K562 (cell line): ENCODE data around the gene LRP1B. TPM values are rescaled to one million over a fixed set of nuclear protein-coding genes. Genes with fewer than 3 reads are reported as not detected.

Experiments used
- ATAC-seq: fragments of 200-7000 bp; cut with Tn5 transposase; 3 replicates; pipeline ENCODE4 v1.9.1; 2020; ENCODE audit warnings: moderate library complexity
- BruUV-seq: library from RNA; stranded (reverse); fragments of 400-500 nt; replicated peaks from 2 replicates; lab custom pipeline; 2021; lab: Mats Ljungman, UMichigan
- CTCF ChIA-PET: fragments of 300-600 bp; formaldehyde crosslinking; extraction: SDS; loops from one replicate; lab custom pipeline; 2021; ENCODE audit warnings: low intra/inter-chr PET ratio; lab: Yijun Ruan, JAX
- POLR2A ChIA-PET: fragments of 300-600, 350-650 bp; sonication (Branson Sonifier 250); formaldehyde crosslinking; extraction: SDS; loops from one replicate; lab custom pipeline; 2021; ENCODE audit warnings: antibody characterized with exemption, inconsistent platforms; lab: Yijun Ruan, JAX
- DNase-seq, 4 experiments: peaks; one replicate each; pipeline versions ENCODE4 v3.0.0 to v3.0.0-alpha.2; 2011 to 2018; ENCODE audit warnings: low spot score in 3 of 4, mixed read lengths in 3 of 4; ENCODE audit errors: extremely low read depth in 1 of 4
- FAIRE-seq: peaks from 2 replicates; lab custom pipeline; 2011; peaks lifted over from hg19 to GRCh38; lab: Jason Lieb, UNC
- H2AFZ ChIP-seq: 2 replicates; pipeline ENCODE4 v1.6.0; 2011; ENCODE audit warnings: low read depth, low read length, control low read depth, inconsistent platforms
- H3K27ac ChIP-seq: fragments of 200-600 bp; 3 replicates; pipeline ENCODE4 v1.8.0; 2011; ENCODE audit warnings: low read depth, mild to moderate bottlenecking, control low read depth, inconsistent platforms, low read length, moderate library complexity, mixed read lengths; ENCODE audit errors: extremely low read depth
- H3K27me3 ChIP-seq, 2 experiments: fragments of 300-600 bp in 1 of 2; 2 replicates in 1 of 2; 3 replicates in 1 of 2; pipeline versions ENCODE4 v1.6.0 to v1.8.0; 2011; ENCODE audit warnings: inconsistent platforms in 2 of 2, low read length in 2 of 2, mild to moderate bottlenecking in 1 of 2, mixed read lengths in 1 of 2, moderate library complexity in 1 of 2; ENCODE audit not compliant: control insufficient read depth in 2 of 2, insufficient read depth in 2 of 2
- H3K36me3 ChIP-seq: fragments of 300-600 bp; 3 replicates; pipeline ENCODE4 v1.8.0; 2011; ENCODE audit warnings: mild to moderate bottlenecking, low read length, inconsistent platforms; ENCODE audit not compliant: control insufficient read depth, insufficient read depth
- H3K4me1 ChIP-seq, 2 experiments: fragments of 200-600 bp in 1 of 2; replicated peaks in 1 of 2; 2 replicates in 1 of 2; 3 replicates in 1 of 2; pipeline versions ENCODE4 v1.5.1 to v1.8.0; 2011; ENCODE audit warnings: inconsistent platforms in 2 of 2, low read length in 2 of 2, mild to moderate bottlenecking in 1 of 2, mixed read lengths in 1 of 2, moderate library complexity in 1 of 2; ENCODE audit not compliant: control insufficient read depth in 2 of 2, insufficient read depth in 2 of 2
- H3K4me2 ChIP-seq: 2 replicates; pipeline ENCODE4 v1.6.1; 2011; ENCODE audit warnings: low read length, control low read depth, inconsistent platforms, mixed read lengths; ENCODE audit not compliant: insufficient read depth
- H3K4me3 ChIP-seq: fragments of 200-600 bp; sonication (generic), shearing (Covaris generic); 2 replicates; pipeline ENCODE4 v1.5.1; 2016; ENCODE audit warnings: control low read depth, inconsistent platforms
- H3K79me2 ChIP-seq: fragments of 200-600 bp; 3 replicates; pipeline ENCODE4 v1.8.0; 2011; ENCODE audit warnings: low read length, inconsistent platforms; ENCODE audit not compliant: control insufficient read depth, insufficient read depth
- H3K9ac ChIP-seq, 2 experiments: 2 replicates each; pipeline versions ENCODE4 v1.6.0 to v1.6.1; 2011; ENCODE audit warnings: low read depth in 2 of 2, low read length in 2 of 2, control low read depth in 1 of 2, inconsistent platforms in 1 of 2, mild to moderate bottlenecking in 1 of 2, mixed read lengths in 1 of 2; ENCODE audit not compliant: insufficient read depth in 1 of 2
- H3K9me1 ChIP-seq: one replicate; pipeline ENCODE4 v1.6.0; 2011; ENCODE audit warnings: inconsistent platforms, mild to moderate bottlenecking, low read length, moderate library complexity; ENCODE audit not compliant: control insufficient read depth, insufficient read depth
- H3K9me3 ChIP-seq: replicated peaks from 2 replicates; pipeline ENCODE4 v1.5.1; 2011; ENCODE audit warnings: low read depth, low read length, inconsistent platforms; ENCODE audit not compliant: control insufficient read depth, insufficient read depth
- H4K20me1 ChIP-seq: replicated peaks from 2 replicates; pipeline ENCODE4 v1.6.1; 2011; ENCODE audit warnings: low read length, inconsistent platforms, mixed read lengths; ENCODE audit not compliant: control insufficient read depth, insufficient read depth
- CHD2 ChIP-seq: IDR thresholded peaks from 2 replicates; pipeline ENCODE4 v1.6.1; 2011; ENCODE audit warnings: low read depth, low read length
- KLF10 ChIP-seq: fragments of 250-450 bp; sonication (Bioruptor Pico); IDR thresholded peaks from 2 replicates; pipeline ENCODE4 v1.6.1; 2021; ENCODE audit warnings: matching md5 sums
- NR4A1 ChIP-seq, 2 experiments: fragments of 250-450 bp in 1 of 2; fragments of 450-650 bp in 1 of 2; sonication (Bioruptor Pico) in 1 of 2; IDR thresholded peaks; 2 replicates each; pipeline versions ENCODE4 v1.4.0 to v1.6.1; 2016 to 2020; ENCODE audit warnings: mild to moderate bottlenecking in 2 of 2, missing compliant biosample characterization in 1 of 2, missing genetic modification characterization in 1 of 2, moderate library complexity in 1 of 2
- PHF20 ChIP-seq: fragments of 450-650 bp; IDR thresholded peaks from 2 replicates; pipeline ENCODE4 v1.6.1; 2018; ENCODE audit not compliant: partially characterized antibody
- SP2 ChIP-seq: IDR thresholded peaks from 2 replicates; pipeline ENCODE4 v1.6.1; 2011; ENCODE audit warnings: mild to moderate bottlenecking, low read depth, low read length, moderate library complexity; ENCODE audit not compliant: poor library complexity, severe bottlenecking; ENCODE audit errors: extremely low read depth
- ZFX ChIP-seq: sonication (generic); formaldehyde crosslinking; IDR thresholded peaks from 2 replicates; pipeline ENCODE4 v1.8.0; 2022; ENCODE audit warnings: mild to moderate bottlenecking, missing genetic modification reagents, moderate library complexity
- WGBS: fragments of 100-300 bp; shearing (Covaris generic); methylation state at CpG from one replicate; pipeline ENCODE4 v1.1.6; 2016; ENCODE audit warnings: low coverage, mixed read lengths; ENCODE audit not compliant: insufficient coverage; ENCODE audit errors: missing lambda C conversion rate; 5-methylcytosine and 5-hydroxymethylcytosine counted together
- in situ Hi-C: fragments of 300-500 bp; cut with MboI; formaldehyde crosslinking; loops from 4 replicates; pipeline ENCODE4 v1.15.0; 2018; ENCODE audit warnings: inconsistent platforms, mixed read lengths
- intact Hi-C: fragments of 100-400 bp; cut with micrococcal nuclease; formaldehyde crosslinking; loops from 2 replicates; pipeline ENCODE4 v1.14.2; 2022
- polyA plus RNA-seq, 8 experiments: library from polyadenylated mRNA; depleted of rRNA in 4 of 8; stranded (reverse) in 5 of 8; unstranded in 3 of 8; fragments of >200 nt; fragmentation: Nextera tagmentation in 2 of 8; fragmentation: Illumina TruSeq in 1 of 8; extraction: Ambion mirVana in 2 of 8; extraction: Trizol in 1 of 8; gene quantifications; 2 replicates each; pipeline versions ENCODE4 v1.2.1 to v1.2.3, GENCODE V29; 2011 to 2014; ENCODE audit warnings: inconsistent platforms in 1 of 8, missing spikeins in 1 of 8
- total RNA-seq, 7 experiments: library from RNA; depleted of rRNA in 6 of 7; stranded (reverse); fragments of >200 nt in 6 of 7; fragmentation: Illumina TruSeq in 2 of 7; extraction: Trizol in 2 of 7; gene quantifications; 2 replicates each; pipeline versions ENCODE4 v1.2.1 to v1.2.3, GENCODE V29; 2011 to 2021; ENCODE audit warnings: low replicate concordance in 1 of 7
- TF ChIP-seq, protein P1 (sequence below): fragments of 250-450 bp; sonication (Bioruptor Pico); IDR thresholded peaks from 2 replicates; pipeline ENCODE4 v1.4.0; 2020; ENCODE audit warnings: mild to moderate bottlenecking
- TF ChIP-seq, protein P2 (sequence below): fragments of 450-650 bp; IDR thresholded peaks from 2 replicates; pipeline ENCODE4 v1.7.1; 2018; ENCODE audit warnings: mild to moderate bottlenecking, low read depth; ENCODE audit not compliant: partially characterized antibody

Gene LRP1B
- total and polyA plus RNA-seq, 9 of the 15 experiments (the other 6 are each of a cell fraction or from before 2014, with no cell fraction given) = not detected

DNA sequence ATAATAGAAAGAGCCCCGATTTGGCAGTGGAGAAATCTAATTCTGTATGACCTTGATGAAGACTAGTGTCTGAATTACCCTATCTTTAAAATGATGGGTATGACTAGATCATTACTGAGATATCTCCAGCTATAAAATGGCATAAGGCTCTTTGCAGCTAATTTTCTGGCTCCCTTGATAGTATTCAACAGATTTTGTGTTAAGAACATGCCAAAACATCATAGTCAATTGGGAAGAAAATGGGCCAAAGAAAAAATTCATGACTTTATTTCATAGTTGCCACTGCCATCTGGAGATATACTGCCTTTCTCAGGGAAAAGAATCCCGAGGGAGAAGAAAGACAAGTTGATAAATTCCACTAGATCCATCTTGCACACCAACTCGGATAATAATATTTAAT is 1618.7 kb downstream of the LRP1B start:
- Histone ChIP-seq H3K4me2 (no peak overlapping the region), H3K9me1 (no peaks in the 10 kb centered on the region), H3K9ac (no peak overlapping the region), H3K27me3 (no peaks in the 10 kb centered on the region), H3K4me1 (no peaks in the 10 kb centered on the region), H3K36me3 (no peaks in the 10 kb centered on the region), H3K4me3 (no peak overlapping the region), H3K27ac (no peak overlapping the region), H3K79me2 (no peaks in the 10 kb centered on the region), H2AFZ (no peak overlapping the region), H4K20me1 (no peaks in the 10 kb centered on the region), H3K9me3 (no peaks in the 10 kb centered on the region)
- FAIRE-seq (no peak), ATAC-seq (no peak), DNase-seq (no peak)
- no TSS peak for BruUV-seq
- no peak for TF ChIP-seq KLF10 (CRISPR knock-in tag)
- no peak for TF ChIP-seq SP2
- no peak for TF ChIP-seq NR4A1 (CRISPR knock-in tag; IDR thresholded peaks at IDR 0.05)
- no peak for TF ChIP-seq NR4A1 (tag; IDR thresholded peaks at IDR 0.05)
- TF ChIP-seq, protein P1, sequence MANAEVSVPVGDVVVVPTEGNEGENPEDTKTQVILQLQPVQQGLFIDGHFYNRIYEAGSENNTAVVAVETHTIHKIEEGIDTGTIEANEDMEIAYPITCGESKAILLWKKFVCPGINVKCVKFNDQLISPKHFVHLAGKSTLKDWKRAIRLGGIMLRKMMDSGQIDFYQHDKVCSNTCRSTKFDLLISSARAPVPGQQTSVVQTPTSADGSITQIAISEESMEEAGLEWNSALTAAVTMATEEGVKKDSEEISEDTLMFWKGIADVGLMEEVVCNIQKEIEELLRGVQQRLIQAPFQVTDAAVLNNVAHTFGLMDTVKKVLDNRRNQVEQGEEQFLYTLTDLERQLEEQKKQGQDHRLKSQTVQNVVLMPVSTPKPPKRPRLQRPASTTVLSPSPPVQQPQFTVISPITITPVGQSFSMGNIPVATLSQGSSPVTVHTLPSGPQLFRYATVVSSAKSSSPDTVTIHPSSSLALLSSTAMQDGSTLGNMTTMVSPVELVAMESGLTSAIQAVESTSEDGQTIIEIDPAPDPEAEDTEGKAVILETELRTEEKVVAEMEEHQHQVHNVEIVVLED (CRISPR knock-in tag) = no peak
- no peak for TF ChIP-seq ZFX (CRISPR knock-in tag)
- TF ChIP-seq, protein P2, sequence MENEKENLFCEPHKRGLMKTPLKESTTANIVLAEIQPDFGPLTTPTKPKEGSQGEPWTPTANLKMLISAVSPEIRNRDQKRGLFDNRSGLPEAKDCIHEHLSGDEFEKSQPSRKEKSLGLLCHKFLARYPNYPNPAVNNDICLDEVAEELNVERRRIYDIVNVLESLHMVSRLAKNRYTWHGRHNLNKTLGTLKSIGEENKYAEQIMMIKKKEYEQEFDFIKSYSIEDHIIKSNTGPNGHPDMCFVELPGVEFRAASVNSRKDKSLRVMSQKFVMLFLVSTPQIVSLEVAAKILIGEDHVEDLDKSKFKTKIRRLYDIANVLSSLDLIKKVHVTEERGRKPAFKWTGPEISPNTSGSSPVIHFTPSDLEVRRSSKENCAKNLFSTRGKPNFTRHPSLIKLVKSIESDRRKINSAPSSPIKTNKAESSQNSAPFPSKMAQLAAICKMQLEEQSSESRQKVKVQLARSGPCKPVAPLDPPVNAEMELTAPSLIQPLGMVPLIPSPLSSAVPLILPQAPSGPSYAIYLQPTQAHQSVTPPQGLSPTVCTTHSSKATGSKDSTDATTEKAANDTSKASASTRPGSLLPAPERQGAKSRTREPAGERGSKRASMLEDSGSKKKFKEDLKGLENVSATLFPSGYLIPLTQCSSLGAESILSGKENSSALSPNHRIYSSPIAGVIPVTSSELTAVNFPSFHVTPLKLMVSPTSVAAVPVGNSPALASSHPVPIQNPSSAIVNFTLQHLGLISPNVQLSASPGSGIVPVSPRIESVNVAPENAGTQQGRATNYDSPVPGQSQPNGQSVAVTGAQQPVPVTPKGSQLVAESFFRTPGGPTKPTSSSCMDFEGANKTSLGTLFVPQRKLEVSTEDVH = no peak
- no peak for TF ChIP-seq CHD2
- no peak for TF ChIP-seq PHF20
- ChIA-PET POLR2A (no interaction called here), CTCF (no interaction called here)
- intact Hi-C loops = no loop called here
- in situ Hi-C loops = no loop called here
- WGBS = 0% methylated on average over 2 of the region's 3 CpGs
